Measurements from ENCODE around the gene KRT75.

The KRT75 gene

GRCh38 chr12:52435659-52435999 is 1.5 kb upstream of the KRT75 start:
- no peak for TF ChIP-seq GATA2 (IDR thresholded peaks at IDR 0.05; ENCODE audit: low read depth, low read length)

DNA sequence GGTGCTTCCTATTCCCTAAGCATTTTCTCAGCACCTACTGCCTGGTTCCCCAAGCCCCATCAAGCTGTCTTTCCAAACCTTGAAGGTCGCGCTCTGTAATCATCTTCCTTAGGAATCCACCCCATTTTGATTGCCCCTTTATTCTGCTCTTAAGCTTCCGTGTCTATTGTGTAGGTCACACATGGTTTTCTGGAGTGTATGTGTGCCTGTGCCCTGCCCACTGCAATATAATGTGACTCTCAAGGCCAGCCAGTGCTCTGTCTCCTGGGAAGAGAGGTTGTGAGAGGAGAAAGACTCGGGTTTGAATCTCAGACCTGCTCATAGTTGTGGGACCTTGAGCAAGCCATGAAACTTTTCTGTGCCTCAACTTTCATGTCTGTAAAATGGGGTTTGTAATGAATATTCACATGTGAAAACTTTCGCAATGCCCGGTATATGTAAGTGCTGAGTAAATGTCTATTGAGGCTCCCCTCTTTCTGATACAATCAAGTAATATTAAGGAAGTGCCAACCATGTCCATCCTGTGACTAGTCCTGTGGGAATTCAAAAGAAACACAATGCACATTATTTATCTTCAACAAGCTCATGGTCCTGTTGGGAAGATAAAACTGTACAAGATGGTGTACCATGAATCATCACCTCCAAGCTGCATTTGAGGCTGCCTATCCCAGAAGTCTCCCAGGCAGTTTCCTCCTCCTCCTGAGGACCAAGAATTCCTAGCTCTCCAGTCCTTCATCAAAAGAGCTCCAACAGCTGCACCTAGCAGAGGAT is 774 bp upstream of the KRT75 start:
- TF ChIP-seq GATA3 (IDR thresholded peaks at IDR 0.05; ENCODE audit: low read depth, low read length) = no peak
- no peak for TF ChIP-seq GATA2 (IDR thresholded peaks at IDR 0.05; ENCODE audit: low read depth, low read length)

GRCh38 chr12:52433501-52434080 is 580 bp downstream of the KRT75 start:
- TF ChIP-seq GATA3 (IDR thresholded peaks at IDR 0.05; ENCODE audit: low read depth, low read length) (no peak), GATA2 (IDR thresholded peaks at IDR 0.05; ENCODE audit: low read depth, low read length) (no peak)

- TF ChIP-seq GATA2 (IDR thresholded peaks at IDR 0.05; ENCODE audit: low read depth, low read length) (no peak), GATA3 (IDR thresholded peaks at IDR 0.05; ENCODE audit: low read depth, low read length) (no peak)
These were observed 1.5 kb downstream of the KRT75 start for GRCh38 chr12:52432559-52433207.

GRCh38 chr12:52428121-52428520 is 6.0 kb downstream of the KRT75 start:
- TF ChIP-seq GATA2 (IDR thresholded peaks at IDR 0.05; ENCODE audit: low read depth, low read length) = no peak
- no peak for TF ChIP-seq GATA3 (IDR thresholded peaks at IDR 0.05; ENCODE audit: low read depth, low read length)

DNA sequence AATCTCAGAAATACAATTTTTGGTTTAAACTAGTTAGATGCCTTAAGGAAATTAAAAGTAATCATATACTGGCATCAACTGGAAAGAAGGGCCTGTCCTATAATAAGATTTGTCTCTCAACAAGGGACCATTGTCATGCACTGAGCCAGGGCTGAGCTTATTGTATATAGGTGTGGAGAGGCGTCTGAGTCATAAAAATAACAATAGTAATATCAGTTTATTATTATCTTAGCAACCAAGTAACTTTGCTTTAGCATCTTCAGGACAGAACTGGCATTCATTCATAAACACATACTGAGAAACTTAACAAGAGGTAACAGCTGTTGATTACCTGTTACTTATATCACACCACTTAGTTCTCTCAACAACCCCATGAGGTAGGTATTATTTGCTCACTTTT is 7.1 kb downstream of the KRT75 start:
- TF ChIP-seq GATA3 (IDR thresholded peaks at IDR 0.05; ENCODE audit: low read depth, low read length) (no peak), GATA2 (IDR thresholded peaks at IDR 0.05; ENCODE audit: low read depth, low read length) (no peak)

- TF ChIP-seq GATA3 (IDR thresholded peaks at IDR 0.05; ENCODE audit: low read depth, low read length) = no peak
These were observed 8.1 kb downstream of the KRT75 start for GRCh38 chr12:52426034-52426433.

DNA sequence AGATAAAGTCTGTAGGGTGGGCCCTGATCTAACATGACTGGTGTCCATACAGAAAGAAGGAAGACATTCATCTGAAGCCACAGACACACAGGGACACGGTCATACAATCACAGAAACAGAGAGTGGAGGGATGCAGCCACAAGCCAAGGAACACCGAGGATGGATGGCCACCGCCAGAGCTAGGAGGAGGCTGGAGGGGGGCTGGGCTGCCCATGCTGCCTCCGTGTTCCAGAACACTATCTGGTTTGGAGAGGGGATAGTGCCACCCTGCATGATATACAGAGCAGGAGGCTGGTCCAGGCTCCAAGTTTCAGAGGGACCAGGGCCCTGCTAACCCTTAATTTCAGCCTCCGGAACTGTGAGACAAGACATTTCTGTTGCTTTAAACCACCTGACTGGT is 8.7 kb downstream of the KRT75 start:
- TF ChIP-seq GATA2 (IDR thresholded peaks at IDR 0.05; ENCODE audit: low read depth, low read length) (no peak), GATA3 (IDR thresholded peaks at IDR 0.05; ENCODE audit: low read depth, low read length) (no peak)

DNA sequence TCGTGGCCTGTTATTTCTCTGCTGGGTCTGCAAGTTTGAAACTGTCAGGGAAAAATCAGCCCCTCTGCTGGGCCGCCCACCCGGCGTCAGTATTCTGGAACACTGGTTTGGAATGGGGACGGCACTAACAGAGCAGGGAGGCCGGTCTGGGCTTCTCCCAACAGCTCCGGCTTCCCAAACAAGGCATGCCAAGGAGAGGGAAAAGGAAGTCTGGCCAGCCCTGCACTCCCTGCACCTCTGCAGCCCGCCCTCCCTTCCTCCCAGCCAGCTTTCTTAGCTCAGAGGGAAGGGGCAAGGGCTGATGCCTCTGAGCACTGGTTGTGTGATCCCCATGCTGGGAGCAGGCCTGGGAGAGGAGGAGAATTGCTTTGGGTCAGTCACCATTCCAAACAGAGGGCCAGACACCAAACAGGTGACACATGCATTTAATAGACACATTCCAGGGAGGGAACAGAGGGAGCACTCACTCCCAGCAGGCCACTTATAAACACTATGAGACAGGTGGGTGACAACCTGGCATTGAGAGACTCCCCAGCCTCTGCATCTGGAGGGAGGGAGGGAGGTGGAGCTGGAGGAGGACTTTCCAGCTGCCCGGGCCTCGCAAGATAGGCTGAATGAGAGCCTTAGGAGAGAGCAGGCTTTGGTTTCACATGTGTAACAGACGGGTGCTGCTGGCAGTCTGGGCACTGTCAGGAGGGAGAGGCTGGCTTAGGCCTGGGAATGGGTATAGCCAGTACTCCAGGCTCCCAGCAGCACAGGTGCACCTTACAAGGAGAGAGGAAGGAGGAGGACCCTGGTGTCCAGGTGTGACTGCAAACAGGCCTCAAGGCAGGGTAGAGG is 10.3 kb downstream of the KRT75 start:
- TF ChIP-seq GATA2 (IDR thresholded peaks at IDR 0.05; ENCODE audit: low read depth, low read length) = no peak
- TF ChIP-seq GATA3 (IDR thresholded peaks at IDR 0.05; ENCODE audit: low read depth, low read length) = no peak

- no peak for TF ChIP-seq GATA2 (IDR thresholded peaks at IDR 0.05; ENCODE audit: low read depth, low read length)
- no peak for TF ChIP-seq GATA3 (IDR thresholded peaks at IDR 0.05; ENCODE audit: low read depth, low read length)
These were observed 11.1 kb downstream of the KRT75 start for GRCh38 chr12:52423035-52423434.

DNA sequence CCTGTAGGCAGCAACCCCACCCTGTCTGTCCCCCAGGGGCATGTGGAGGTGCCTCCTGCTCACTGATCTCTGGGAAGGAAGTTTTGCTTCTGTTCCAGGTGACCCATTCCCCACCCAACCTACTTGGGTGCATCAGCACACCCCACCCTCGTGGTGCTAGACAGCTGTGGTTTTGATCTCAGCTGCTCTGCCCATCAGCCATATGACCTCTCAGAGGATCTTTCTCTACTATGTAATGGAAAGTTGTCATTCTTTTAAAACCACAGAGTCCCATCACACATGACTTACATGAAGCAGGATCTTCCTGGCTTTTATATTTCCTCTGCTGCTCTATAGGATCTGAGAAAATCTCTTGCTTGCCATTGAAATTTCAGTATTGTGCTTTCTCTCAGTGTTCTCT is 14.5 kb downstream of the KRT75 start:
- TF ChIP-seq GATA2 (IDR thresholded peaks at IDR 0.05; ENCODE audit: low read depth, low read length) (no peak), GATA3 (IDR thresholded peaks at IDR 0.05; ENCODE audit: low read depth, low read length) (no peak)

- TF ChIP-seq GATA2 (IDR thresholded peaks at IDR 0.05; ENCODE audit: low read depth, low read length) = no peak
- no peak for TF ChIP-seq GATA3 (IDR thresholded peaks at IDR 0.05; ENCODE audit: low read depth, low read length)
These were observed 15.5 kb downstream of the KRT75 start for GRCh38 chr12:52418576-52419110.

DNA sequence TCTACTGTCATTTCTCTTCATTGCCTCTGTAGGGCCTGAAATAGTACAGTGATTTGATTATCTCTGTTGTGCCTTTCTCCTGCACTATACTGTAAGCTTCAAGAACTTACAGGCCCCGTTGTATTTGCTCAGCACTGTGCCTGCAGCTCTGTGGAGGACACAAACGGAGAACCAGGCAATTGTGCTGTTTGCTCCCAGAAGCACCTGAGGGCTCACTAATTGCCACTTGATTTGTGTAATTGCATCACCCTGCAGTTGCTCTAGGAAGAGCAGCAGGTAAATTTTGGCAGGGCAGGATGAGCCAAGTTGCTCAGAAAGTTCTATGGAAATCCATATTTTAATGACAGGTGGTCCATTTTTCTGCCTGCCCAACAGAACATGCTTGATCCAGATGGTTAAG is 16.4 kb downstream of the KRT75 start:
- TF ChIP-seq GATA3 (IDR thresholded peaks at IDR 0.05; ENCODE audit: low read depth, low read length) (no peak), GATA2 (IDR thresholded peaks at IDR 0.05; ENCODE audit: low read depth, low read length) (no peak)

DNA sequence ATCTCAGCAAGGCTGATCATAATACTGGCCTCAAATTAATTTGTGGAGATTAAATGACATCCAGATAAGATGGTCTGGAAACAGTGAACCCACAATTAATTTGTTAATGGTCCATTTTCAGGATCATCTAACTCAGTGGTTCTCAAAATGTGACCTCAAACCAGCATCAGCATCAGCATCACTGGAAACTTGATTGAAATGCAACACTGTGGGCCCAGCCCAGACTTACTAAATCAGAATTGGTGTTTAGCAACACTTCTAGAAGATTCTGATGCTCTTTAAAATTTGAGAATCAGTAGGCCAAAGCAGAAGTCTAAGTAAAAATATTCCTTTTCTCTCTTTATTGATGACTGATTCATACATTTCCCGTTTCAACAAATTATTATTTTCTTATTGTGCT is 17.4 kb downstream of the KRT75 start:
- TF ChIP-seq GATA3 (IDR thresholded peaks at IDR 0.05; ENCODE audit: low read depth, low read length) = no peak

Measured in SH-SY5Y (cell line).